Lung (tissue), 12 donors: Measurements from ENCODE around the gene ALDH1A1. TPM values are rescaled to one million over a fixed set of nuclear protein-coding genes. Genes with fewer than 3 reads are reported as not detected.
A peak's percentile ranks its signal among the peaks of the same experiment; 100 is the strongest.

ENCODE experiments used
- ATAC-seq: fragments of 200-7000 bp; cut with Tn5 transposase; one replicate; pipeline ENCODE4 v1.9.1; 2020; ENCODE audit warnings: moderate number of reproducible peaks; ENCODE audit not compliant: insufficient read depth, low FRiP score
- DNase-seq, 3 donors: peaks; one replicate each; pipeline ENCODE4 v3.0.0-alpha.2; 2013 to 2017
- H3K27ac ChIP-seq, 2 donors: one replicate each; pipeline ENCODE4 v1.5.1; 2013; ENCODE audit warnings: mild to moderate bottlenecking in 2 of 2, moderate library complexity in 2 of 2, control low read depth in 1 of 2, inconsistent platforms in 1 of 2, low read depth in 1 of 2, low read length in 1 of 2
- H3K27me3 ChIP-seq, 3 donors: one replicate each; pipeline ENCODE4 v1.5.1; 2013; ENCODE audit warnings: low read length in 2 of 3; ENCODE audit not compliant: control insufficient read depth in 3 of 3, insufficient read depth in 3 of 3
- H3K36me3 ChIP-seq, 4 donors: one replicate each; pipeline ENCODE4 v1.5.1; 2013; ENCODE audit warnings: low read length in 4 of 4, mild to moderate bottlenecking in 1 of 4, moderate library complexity in 1 of 4; ENCODE audit not compliant: control insufficient read depth in 4 of 4, insufficient read depth in 4 of 4
- H3K4me1 ChIP-seq, 5 donors: one replicate each; pipeline ENCODE4 v1.5.1; 2013; ENCODE audit warnings: low read length in 5 of 5, mild to moderate bottlenecking in 2 of 5, moderate library complexity in 1 of 5; ENCODE audit not compliant: control insufficient read depth in 5 of 5, insufficient read depth in 5 of 5
- H3K4me3 ChIP-seq: one replicate; pipeline ENCODE4 v1.5.1; 2013; ENCODE audit warnings: mild to moderate bottlenecking, control low read depth, moderate library complexity
- H3K9ac ChIP-seq, 2 donors: one replicate each; pipeline ENCODE4 v1.5.1; 2013; ENCODE audit warnings: low read length in 2 of 2, control low read depth in 1 of 2; ENCODE audit not compliant: insufficient read depth in 1 of 2
- H3K9me3 ChIP-seq, 4 donors: one replicate each; pipeline ENCODE4 v1.5.1; 2013; ENCODE audit warnings: low read length in 3 of 4, mild to moderate bottlenecking in 1 of 4, moderate library complexity in 1 of 4; ENCODE audit not compliant: control insufficient read depth in 4 of 4, insufficient read depth in 3 of 4
- CTCF ChIP-seq: IDR thresholded peaks from 2 replicates; pipeline ENCODE4 v1.5.1; 2012; ENCODE audit warnings: mild to moderate bottlenecking; ENCODE audit errors: control extremely low read depth, extremely low read depth
- WGBS, 2 donors: extraction: QIAGEN DNeasy Blood & Tissue Kit; methylation state at CpG; one replicate each; pipeline ENCODE4 v1.1.7; 2013; 5-methylcytosine and 5-hydroxymethylcytosine counted together
- polyA plus RNA-seq, 2 donors: library from polyadenylated mRNA; stranded (reverse); fragments of 200-250 nt; gene quantifications; one replicate each; pipeline ENCODE4 v1.2.1, GENCODE V29; 2013
- total RNA-seq, 2 donors: library from RNA; depleted of rRNA in 1 of 2; stranded (reverse); fragments of >200 nt in 1 of 2; gene quantifications; one replicate each; pipeline ENCODE4 v1.2.1, GENCODE V29; 2014 to 2021
- donor health status: control.
- donor health status: control.
- donor health status: Bipolar disorder and iron deficiency.
- donor health status: healthy.
- donor health status: DM: yes; HTN: yes; CAD: no.

ALDH1A1 gene
- total and polyA plus RNA-seq, 4 donors = 31.9 to 168 (median 131) TPM

- peaks cover 0 to 2% (median 0%) of the 10 kb centered on the region in 5 donors for H3K4me1 ChIP-seq
- 85 to 93% methylated on average over 3 of the region's 3 CpGs for WGBS, 2 donors
- no peak overlapping the region for H3K9ac ChIP-seq
- H3K27me3 ChIP-seq = no peaks in the 10 kb centered on the region
- DNase-seq (no peak), ATAC-seq (no peak)
- TF ChIP-seq CTCF = no peak
- H3K9me3 ChIP-seq = no peaks in the 10 kb centered on the region
- no peaks in the 10 kb centered on the region for H3K36me3 ChIP-seq
- no peak overlapping the region for H3K27ac ChIP-seq
- no peak overlapping the region for H3K4me3 ChIP-seq
These were observed 43.4 kb downstream of the ALDH1A1 start for GRCh38 chr9:72909428-72909827.

GRCh38 chr9:72907421-72907820, 45.4 kb downstream of the ALDH1A1 start:
- H3K36me3 ChIP-seq = peaks cover 0 to 1% (median 0%) of the 10 kb centered on the region in 4 donors
- H3K9ac ChIP-seq = peak overlapping the region in 1 of 2 donors; percentile 32
- ATAC-seq = no peak
- DNase-seq = peak in 1 of 3 donors; percentile 9
- TF ChIP-seq CTCF = no peak
- no peaks in the 10 kb centered on the region for H3K27me3 ChIP-seq
- H3K9me3 ChIP-seq = no peaks in the 10 kb centered on the region
- peaks cover 0 to 2% (median 0%) of the 10 kb centered on the region in 5 donors for H3K4me1 ChIP-seq
- no peak overlapping the region for H3K27ac ChIP-seq
- no peak overlapping the region for H3K4me3 ChIP-seq
- WGBS, 2 donors = 77 to 84% methylated on average over 5 of the region's 5 CpGs

- Histone ChIP-seq H3K9ac (no peak overlapping the region), H3K36me3 (peaks cover 0 to 1% (median 0%) of the 10 kb centered on the region in 4 donors), H3K4me3 (no peak overlapping the region), H3K27ac (no peak overlapping the region), H3K27me3 (no peaks in the 10 kb centered on the region), H3K4me1 (peaks cover 0 to 2% (median 0%) of the 10 kb centered on the region in 5 donors), H3K9me3 (no peaks in the 10 kb centered on the region)
- 85 to 89% methylated on average over 1 of the region's 1 CpG for WGBS, 2 donors
- ATAC-seq (no peak), DNase-seq (no peak)
- TF ChIP-seq CTCF = no peak
These were observed 46.0 kb downstream of the ALDH1A1 start for GRCh38 chr9:72906810-72907209.
